Smooth muscle cell (in vitro differentiated cells): ENCODE measurements around the gene PHF21A. TPM values are rescaled to one million over a fixed set of nuclear protein-coding genes. Genes with fewer than 3 reads are reported as not detected.

Experiments
- DNase-seq: peaks from one replicate; lab custom pipeline; 2025; ENCODE audit not compliant: unreplicated experiment; lab: John Stamatoyannopoulos, UW
- H2AFZ ChIP-seq: fragments of 200-600 bp; sonication (generic); 2 replicates; pipeline ENCODE4 v1.6.0; 2016; ENCODE audit warnings: antibody characterized with exemption, low read depth, mild to moderate bottlenecking
- H3F3A ChIP-seq: fragments of 200-600 bp; sonication (generic); 2 replicates; pipeline ENCODE4 v1.6.0; 2017; ENCODE audit warnings: antibody characterized with exemption, low read depth
- H3K27ac ChIP-seq: fragments of 200-600 bp; sonication (generic); 2 replicates; pipeline ENCODE4 v1.5.1; 2016; ENCODE audit warnings: low read depth, mild to moderate bottlenecking
- H3K27me3 ChIP-seq: fragments of 200-600 bp; sonication (generic); 2 replicates; pipeline ENCODE4 v1.6.1; 2016; ENCODE audit warnings: low read depth, mild to moderate bottlenecking
- H3K36me3 ChIP-seq: fragments of 200-600 bp; sonication (generic); 2 replicates; pipeline ENCODE4 v1.5.1; 2016; ENCODE audit warnings: low read depth
- H3K4me1 ChIP-seq: fragments of 200-600 bp; sonication (generic); 2 replicates; pipeline ENCODE4 v1.5.1; 2016; ENCODE audit warnings: low read depth
- H3K4me2 ChIP-seq: fragments of 200-600 bp; sonication (generic); 2 replicates; pipeline ENCODE4 v1.6.0; 2016; ENCODE audit warnings: mild to moderate bottlenecking
- H3K4me3 ChIP-seq: fragments of 200-600 bp; sonication (generic); 2 replicates; pipeline ENCODE4 v1.5.1; 2016; ENCODE audit warnings: mild to moderate bottlenecking
- H3K79me2 ChIP-seq: fragments of 200-600 bp; sonication (generic); 2 replicates; pipeline ENCODE4 v1.6.0; 2016; ENCODE audit warnings: low read depth, mild to moderate bottlenecking
- H3K9ac ChIP-seq: fragments of 200-600 bp; sonication (generic); 2 replicates; pipeline ENCODE4 v1.6.0; 2016; ENCODE audit warnings: low read depth
- H3K9me3 ChIP-seq: fragments of 200-600 bp; sonication (generic); replicated peaks from 2 replicates; pipeline ENCODE4 v1.5.1; 2016; ENCODE audit warnings: low read depth
- H4K20me1 ChIP-seq: fragments of 200-600 bp; sonication (generic); 2 replicates; pipeline ENCODE4 v1.6.0; 2016; ENCODE audit warnings: low read depth
- CTCF ChIP-seq: fragments of 200-600 bp; sonication (generic); IDR thresholded peaks from 2 replicates; pipeline ENCODE4 v1.5.1; 2017; ENCODE audit warnings: borderline replicate concordance, mild to moderate bottlenecking, antibody characterized with exemption; ENCODE audit not compliant: insufficient read depth, poor library complexity, severe bottlenecking
- WGBS: methylation state at CpG from one replicate; pipeline ENCODE4 v1.1.7; 2016; ENCODE audit warnings: low lambda C conversion rate; 5-methylcytosine and 5-hydroxymethylcytosine counted together
- polyA plus RNA-seq: library from polyadenylated mRNA; unstranded; fragments of >200 nt; fragmentation: Nextera tagmentation; extraction: Ambion mirVana; gene quantifications from 2 replicates; pipeline ENCODE4 v1.2.1, GENCODE V29; 2016
- total RNA-seq: library from RNA; depleted of rRNA; stranded (reverse); fragments of >200 nt; gene quantifications from 2 replicates; pipeline ENCODE4 v1.2.3, GENCODE V29; 2014

The PHF21A gene
- total and polyA plus RNA-seq, 2 experiments from 2014 or later, result 26.1 to 28.7 TPM

- Histone ChIP-seq H3K79me2 (no peaks in the 10 kb centered on the region), H3K4me3 (no peak overlapping the region), H3K9ac (no peak overlapping the region), H4K20me1 (no peaks in the 10 kb centered on the region), H3K27ac (no peak overlapping the region), H3K9me3 (no peaks in the 10 kb centered on the region), H2AFZ (no peak overlapping the region), H3K4me1 (no peaks in the 10 kb centered on the region), H3F3A (no peaks in the 10 kb centered on the region), H3K27me3 (no peaks in the 10 kb centered on the region), H3K36me3 (peaks cover 7% of the 10 kb centered on the region), H3K4me2 (no peak overlapping the region)
- 92% methylated on average over 8 of the region's 8 CpGs for WGBS
- no peak for TF ChIP-seq CTCF
- DNase-seq, result no peak
Observed at GRCh38 chr11:45930951-45931570, 190.2 kb downstream of the PHF21A start.

DNA sequence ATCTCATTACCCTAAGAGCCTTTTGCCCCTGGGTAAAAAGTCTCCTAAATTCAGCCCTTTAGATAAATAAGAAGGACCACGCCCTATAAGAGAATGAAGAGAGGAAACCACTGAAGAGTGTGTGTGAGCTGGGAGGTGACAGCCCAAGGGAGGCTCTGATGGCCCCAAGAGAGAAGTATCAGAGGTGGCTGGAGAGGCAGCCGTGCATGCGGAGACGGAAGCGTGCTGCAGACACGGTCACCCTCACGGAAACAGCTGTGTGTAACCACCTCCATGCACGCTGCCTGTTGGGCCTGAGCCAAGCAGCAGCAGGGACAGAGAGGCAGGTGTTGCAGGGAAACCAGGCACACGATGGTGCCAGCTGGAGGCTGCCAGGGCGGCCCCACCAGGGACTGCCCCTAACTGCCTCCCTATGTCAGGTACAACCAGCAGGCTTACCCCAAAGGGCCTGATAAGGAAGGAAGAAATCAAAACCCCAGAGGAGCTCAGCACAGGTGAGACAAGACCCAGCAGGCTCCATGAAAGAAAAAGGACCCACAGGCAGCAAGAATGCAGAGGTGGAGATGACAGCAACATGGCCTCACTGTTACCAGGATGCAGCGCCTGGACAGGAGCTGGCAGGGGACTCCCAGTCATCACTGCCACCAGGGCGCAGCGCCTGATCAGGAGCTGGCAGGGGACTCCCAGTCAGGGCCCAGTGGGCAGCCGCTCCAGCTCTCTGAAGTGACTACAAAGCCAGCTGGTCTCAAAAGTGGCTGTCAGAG, 191.0 kb downstream of the PHF21A start:
- H3K27me3 ChIP-seq, result peaks cover 5% of the 10 kb centered on the region
- no peak overlapping the region for H2AFZ ChIP-seq
- no peak overlapping the region for H3K4me3 ChIP-seq
- WGBS, result 97% methylated on average over 14 of the region's 14 CpGs
- peaks cover 4% of the 10 kb centered on the region for H3K36me3 ChIP-seq
- H3F3A ChIP-seq, result no peaks in the 10 kb centered on the region
- H3K9ac ChIP-seq, result no peak overlapping the region
- H3K4me2 ChIP-seq, result no peak overlapping the region
- H4K20me1 ChIP-seq, result no peaks in the 10 kb centered on the region
- no peak for TF ChIP-seq CTCF
- no peak for DNase-seq
- no peaks in the 10 kb centered on the region for H3K79me2 ChIP-seq
- no peak overlapping the region for H3K27ac ChIP-seq
- H3K4me1 ChIP-seq, result no peaks in the 10 kb centered on the region
- no peaks in the 10 kb centered on the region for H3K9me3 ChIP-seq

DNA sequence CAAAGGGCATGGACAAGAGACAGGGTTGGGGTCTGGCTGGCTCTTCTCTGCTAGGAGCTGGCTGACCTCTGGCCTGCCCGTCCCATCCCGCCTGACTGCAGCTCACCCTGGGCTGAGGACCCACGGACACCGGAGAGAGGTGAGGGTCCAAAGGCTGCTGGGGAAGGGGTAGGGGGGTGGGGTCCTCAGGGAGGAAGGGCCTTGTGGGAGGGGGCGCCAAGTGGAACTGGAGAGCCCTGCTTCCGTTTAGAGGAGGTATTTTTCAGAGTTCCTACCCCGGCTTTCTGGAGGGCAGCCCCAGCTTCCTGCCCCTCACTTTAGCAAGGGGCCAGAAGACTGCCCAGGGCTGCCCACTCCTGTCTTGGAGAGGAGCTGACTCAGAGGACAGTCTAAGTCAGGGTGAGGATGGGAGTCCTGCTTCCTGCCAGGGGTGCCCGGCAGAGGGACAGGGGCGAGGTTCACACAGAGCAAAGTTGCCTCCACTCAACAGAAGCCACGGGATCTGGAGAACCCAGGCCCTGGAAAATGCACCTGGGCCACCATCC, 191.7 kb downstream of the PHF21A start:
- Histone ChIP-seq H3F3A (no peaks in the 10 kb centered on the region), H3K4me3 (no peak overlapping the region), H3K9ac (no peak overlapping the region), H3K9me3 (no peaks in the 10 kb centered on the region), H3K27me3 (peaks cover 8% of the 10 kb centered on the region), H3K79me2 (no peaks in the 10 kb centered on the region), H4K20me1 (no peaks in the 10 kb centered on the region), H3K4me2 (no peak overlapping the region), H3K27ac (no peak overlapping the region), H3K36me3 (no peaks in the 10 kb centered on the region), H3K4me1 (no peaks in the 10 kb centered on the region), H2AFZ (no peak overlapping the region)
- no peak for DNase-seq
- TF ChIP-seq CTCF, result no peak
- WGBS, result 98% methylated on average over 9 of the region's 10 CpGs
